ENCODE data around the gene E2F4. TPM values are rescaled to one million over a fixed set of nuclear protein-coding genes. Genes with fewer than 3 reads are reported as not detected.

The E2F4 gene
- total RNA-seq, 1 experiment from 2014 or later: 74.5 TPM

DNA sequence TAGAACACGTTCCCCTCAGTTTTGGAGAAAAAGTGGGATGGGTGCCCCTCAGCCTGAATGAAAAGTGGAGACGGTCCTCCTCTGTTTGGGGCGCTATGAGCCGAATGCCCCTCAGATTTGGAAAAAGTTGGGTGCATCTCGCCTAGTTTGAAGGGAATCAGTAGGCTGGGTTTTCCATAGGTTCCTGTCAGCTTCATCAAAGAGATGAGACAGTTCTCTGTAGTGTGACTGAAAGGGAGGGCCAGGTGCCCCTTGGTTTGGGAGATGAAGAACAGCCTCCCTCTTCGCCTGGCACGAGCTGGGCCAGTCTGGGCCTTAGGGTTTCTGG, 56.1 kb downstream of the E2F4 start:
- in situ Hi-C loops (cut with HindIII; ENCODE audit: low pct_unique_long_range_greater_than_20kb, low sequenced_read_pairs) (no loop called here), intact Hi-C loops (cut with micrococcal nuclease; ENCODE audit: unreplicated experiment) (no loop called here)
- BruUV-seq (replicated peaks): no TSS peak
- Histone ChIP-seq H3K27me3 (ENCODE audit: control insufficient read depth, insufficient read depth, low read length) (no peaks in the 10 kb centered on the region), H3K9me3 (ENCODE audit: control insufficient read depth, insufficient read depth, low read depth, low read length) (no peaks in the 10 kb centered on the region), H3K4me1 (ENCODE audit: control insufficient read depth, insufficient read depth, low read length) (peaks cover 7% of the 10 kb centered on the region), H3K4me3 (ENCODE audit: low read depth in 2 of 2, low read length in 2 of 2) (peak overlapping the region; percentile 64 to 73), H3K27ac (ENCODE audit: low read length) (no peak overlapping the region), H3K36me3 (ENCODE audit: control insufficient read depth, insufficient read depth, low read length) (no peaks in the 10 kb centered on the region; the same call in 1 of the 2 replicates)
- ChIA-PET POLR2A (interaction anchor here (0.6 kb wide), 1 partner anchor 304 kb away, joined by 7 read pairs; no protein-coding TSS in a partner anchor), CTCF (interaction anchor here (0.6 kb wide), 1 partner anchor 66 kb away, joined by 6 read pairs; no protein-coding TSS in a partner anchor)
- ATAC-seq (0 out of 2 replicates have a peak, but pooled peaks have one; percentile 7), DNase-seq (ENCODE audit: low read depth, low spot score) (no peak)
- no peak for TF ChIP-seq SIN3A (IDR thresholded peaks at IDR 0.05; ENCODE audit: borderline replicate concordance, insufficient read depth, low read depth, low read length)
- TF ChIP-seq TCF7L2 (IDR thresholded peaks at IDR 0.05; ENCODE audit: low read depth, low read length): no peak
- no peak for TF ChIP-seq POLR2AphosphoS5 (IDR thresholded peaks at IDR 0.05; ENCODE audit: low read depth, low read length)
- TF ChIP-seq, protein P1, sequence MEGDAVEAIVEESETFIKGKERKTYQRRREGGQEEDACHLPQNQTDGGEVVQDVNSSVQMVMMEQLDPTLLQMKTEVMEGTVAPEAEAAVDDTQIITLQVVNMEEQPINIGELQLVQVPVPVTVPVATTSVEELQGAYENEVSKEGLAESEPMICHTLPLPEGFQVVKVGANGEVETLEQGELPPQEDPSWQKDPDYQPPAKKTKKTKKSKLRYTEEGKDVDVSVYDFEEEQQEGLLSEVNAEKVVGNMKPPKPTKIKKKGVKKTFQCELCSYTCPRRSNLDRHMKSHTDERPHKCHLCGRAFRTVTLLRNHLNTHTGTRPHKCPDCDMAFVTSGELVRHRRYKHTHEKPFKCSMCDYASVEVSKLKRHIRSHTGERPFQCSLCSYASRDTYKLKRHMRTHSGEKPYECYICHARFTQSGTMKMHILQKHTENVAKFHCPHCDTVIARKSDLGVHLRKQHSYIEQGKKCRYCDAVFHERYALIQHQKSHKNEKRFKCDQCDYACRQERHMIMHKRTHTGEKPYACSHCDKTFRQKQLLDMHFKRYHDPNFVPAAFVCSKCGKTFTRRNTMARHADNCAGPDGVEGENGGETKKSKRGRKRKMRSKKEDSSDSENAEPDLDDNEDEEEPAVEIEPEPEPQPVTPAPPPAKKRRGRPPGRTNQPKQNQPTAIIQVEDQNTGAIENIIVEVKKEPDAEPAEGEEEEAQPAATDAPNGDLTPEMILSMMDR (IDR thresholded peaks at IDR 0.05): no peak
- TF ChIP-seq, protein P2, sequence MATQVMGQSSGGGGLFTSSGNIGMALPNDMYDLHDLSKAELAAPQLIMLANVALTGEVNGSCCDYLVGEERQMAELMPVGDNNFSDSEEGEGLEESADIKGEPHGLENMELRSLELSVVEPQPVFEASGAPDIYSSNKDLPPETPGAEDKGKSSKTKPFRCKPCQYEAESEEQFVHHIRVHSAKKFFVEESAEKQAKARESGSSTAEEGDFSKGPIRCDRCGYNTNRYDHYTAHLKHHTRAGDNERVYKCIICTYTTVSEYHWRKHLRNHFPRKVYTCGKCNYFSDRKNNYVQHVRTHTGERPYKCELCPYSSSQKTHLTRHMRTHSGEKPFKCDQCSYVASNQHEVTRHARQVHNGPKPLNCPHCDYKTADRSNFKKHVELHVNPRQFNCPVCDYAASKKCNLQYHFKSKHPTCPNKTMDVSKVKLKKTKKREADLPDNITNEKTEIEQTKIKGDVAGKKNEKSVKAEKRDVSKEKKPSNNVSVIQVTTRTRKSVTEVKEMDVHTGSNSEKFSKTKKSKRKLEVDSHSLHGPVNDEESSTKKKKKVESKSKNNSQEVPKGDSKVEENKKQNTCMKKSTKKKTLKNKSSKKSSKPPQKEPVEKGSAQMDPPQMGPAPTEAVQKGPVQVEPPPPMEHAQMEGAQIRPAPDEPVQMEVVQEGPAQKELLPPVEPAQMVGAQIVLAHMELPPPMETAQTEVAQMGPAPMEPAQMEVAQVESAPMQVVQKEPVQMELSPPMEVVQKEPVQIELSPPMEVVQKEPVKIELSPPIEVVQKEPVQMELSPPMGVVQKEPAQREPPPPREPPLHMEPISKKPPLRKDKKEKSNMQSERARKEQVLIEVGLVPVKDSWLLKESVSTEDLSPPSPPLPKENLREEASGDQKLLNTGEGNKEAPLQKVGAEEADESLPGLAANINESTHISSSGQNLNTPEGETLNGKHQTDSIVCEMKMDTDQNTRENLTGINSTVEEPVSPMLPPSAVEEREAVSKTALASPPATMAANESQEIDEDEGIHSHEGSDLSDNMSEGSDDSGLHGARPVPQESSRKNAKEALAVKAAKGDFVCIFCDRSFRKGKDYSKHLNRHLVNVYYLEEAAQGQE (IDR thresholded peaks at IDR 0.05; ENCODE audit: insufficient read depth in 1 of 2, low read depth in 2 of 2, low read length in 1 of 2): no peak

Small RNA genes lying within 50 kb of the gene (microRNA-seq; reads per million reads assigned to microRNA genes)
- 47.7 reads per million, percentile 48 among the genes with 10 or more reads in this experiment for gene MIR328 (ENCODE audit: unreplicated experiment)

Other genes with a start within 250 kb of the E2F4 start
- gene CES3, start 230.9 kb upstream of the E2F4 start, total RNA-seq (2021; ENCODE audit: unreplicated experiment): not detected
- gene CES4A, start 203.6 kb upstream of the E2F4 start, total RNA-seq (2021; ENCODE audit: unreplicated experiment): 6.1 TPM
- 66.4 TPM for gene CBFB, start 163.0 kb upstream of the E2F4 start, total RNA-seq (2021; ENCODE audit: unreplicated experiment)
- 15.7 TPM for gene PHAF1, start 82.2 kb upstream of the E2F4 start, total RNA-seq (2021; ENCODE audit: unreplicated experiment)
- gene B3GNT9, start 41.2 kb upstream of the E2F4 start, total RNA-seq (2021; ENCODE audit: unreplicated experiment): 11.5 TPM
- 18.5 TPM for gene TRADD, start 32.2 kb upstream of the E2F4 start, total RNA-seq (2021; ENCODE audit: unreplicated experiment)
- 17.8 TPM for gene FBXL8, start 32.2 kb upstream of the E2F4 start, total RNA-seq (2021; ENCODE audit: unreplicated experiment)
- 38.6 TPM for gene HSF4, start 27.4 kb upstream of the E2F4 start, total RNA-seq (2021; ENCODE audit: unreplicated experiment)
- gene NOL3, start 21.6 kb upstream of the E2F4 start, total RNA-seq (2021; ENCODE audit: unreplicated experiment): 27.9 TPM
- gene MATCAP1, start 8.2 kb upstream of the E2F4 start, total RNA-seq (2021; ENCODE audit: unreplicated experiment): 13.9 TPM
- gene EXOC3L1, start 2.0 kb upstream of the E2F4 start, total RNA-seq (2021; ENCODE audit: unreplicated experiment): 0.41 TPM
- 2.0 TPM for gene ELMO3, start 7.0 kb downstream of the E2F4 start, total RNA-seq (2021; ENCODE audit: unreplicated experiment)
- gene TMEM208, start 35.0 kb downstream of the E2F4 start, total RNA-seq (2021; ENCODE audit: unreplicated experiment): 25.6 TPM
- gene FHOD1, start 55.3 kb downstream of the E2F4 start, total RNA-seq (2021; ENCODE audit: unreplicated experiment): 9.3 TPM
- gene SLC9A5, start 56.8 kb downstream of the E2F4 start, total RNA-seq (2021; ENCODE audit: unreplicated experiment): 1.7 TPM
- gene PLEKHG4, start 87.4 kb downstream of the E2F4 start, total RNA-seq (2021; ENCODE audit: unreplicated experiment): 6.7 TPM
- 0.62 TPM for gene KCTD19, start 134.6 kb downstream of the E2F4 start, total RNA-seq (2021; ENCODE audit: unreplicated experiment)
- gene LRRC36, start 134.7 kb downstream of the E2F4 start, total RNA-seq (2021; ENCODE audit: unreplicated experiment): 0.54 TPM
- gene TPPP3, start 201.3 kb downstream of the E2F4 start, total RNA-seq (2021; ENCODE audit: unreplicated experiment): 0.95 TPM
- gene ZDHHC1, start 224.3 kb downstream of the E2F4 start, total RNA-seq (2021; ENCODE audit: unreplicated experiment): 7.8 TPM
- gene HSD11B2, start 239.0 kb downstream of the E2F4 start, total RNA-seq (2021; ENCODE audit: unreplicated experiment): 0.77 TPM

Measured in Panc1 (cell line).